ENCODE results near the gene ANTXR2.

ANTXR2 gene

GRCh38 chr4:79979785-79980437 lies 93.1 kb downstream of the ANTXR2 start:
- no peak for DNase-seq

- DNase-seq, result no peak
Observed at GRCh38 chr4:79977131-79977840, 95.7 kb downstream of the ANTXR2 start.

- no peak for DNase-seq
Observed at GRCh38 chr4:79964400-79965211, 108.4 kb downstream of the ANTXR2 start.

- DNase-seq, result no peak
Observed at GRCh38 chr4:79964020-79964399, 109.0 kb downstream of the ANTXR2 start.

GRCh38 chr4:79959652-79960051 lies 113.4 kb downstream of the ANTXR2 start:
- no peak for DNase-seq

GRCh38 chr4:79958466-79959264 lies 114.4 kb downstream of the ANTXR2 start:
- no peak for DNase-seq

GRCh38 chr4:79949178-79949577 lies 123.9 kb downstream of the ANTXR2 start:
- no peak for DNase-seq

GRCh38 chr4:79948739-79949138 lies 124.3 kb downstream of the ANTXR2 start:
- DNase-seq, result no peak

- DNase-seq, result no peak
Observed at GRCh38 chr4:79948261-79948660, 124.8 kb downstream of the ANTXR2 start.

GRCh38 chr4:79947386-79947785 lies 125.6 kb downstream of the ANTXR2 start:
- no peak for DNase-seq

GRCh38 chr4:79935274-79935673 lies 137.8 kb downstream of the ANTXR2 start:
- DNase-seq, result no peak

GRCh38 chr4:79934660-79935059 lies 138.4 kb downstream of the ANTXR2 start:
- no peak for DNase-seq

GRCh38 chr4:79927931-79928330 lies 145.1 kb downstream of the ANTXR2 start:
- DNase-seq, result no peak

GRCh38 chr4:79923281-79923680 lies 149.7 kb downstream of the ANTXR2 start:
- no peak for DNase-seq

GRCh38 chr4:79922011-79922410 lies 151.0 kb downstream of the ANTXR2 start:
- DNase-seq, result no peak

- DNase-seq, result no peak
Observed at GRCh38 chr4:79920163-79920853, 152.7 kb downstream of the ANTXR2 start.

- no peak for DNase-seq
Observed at GRCh38 chr4:79918292-79918691, 154.7 kb downstream of the ANTXR2 start.

GRCh38 chr4:79917246-79917645 lies 155.8 kb downstream of the ANTXR2 start:
- DNase-seq, result peak in 3 of 6 experiments; percentile 19 to 23 (median 22)

GRCh38 chr4:79915246-79915645 lies 157.8 kb downstream of the ANTXR2 start:
- DNase-seq, result no peak

GRCh38 chr4:79913581-79913980 lies 159.4 kb downstream of the ANTXR2 start:
- DNase-seq, result no peak

- no peak for DNase-seq
Observed at GRCh38 chr4:79907001-79907400, 166.0 kb downstream of the ANTXR2 start.

- DNase-seq, result peak in 2 of 6 experiments; percentile 5 to 27
Observed at GRCh38 chr4:79906303-79906702, 166.7 kb downstream of the ANTXR2 start.

Measured in stimulated activated naive CD4-positive, alpha-beta T cell (primary cell).